Activated CD4-positive, alpha-beta T cell treated with anti-CD3 and anti-CD28 coated beads, Interleukin-2, amount 50 U/mL, for 48 hours (primary cell): ENCODE results near the gene MRPL41.
"Not testable (repeated sequence)": the region's sequence is repeated elsewhere in the genome, so short reads cannot be mapped to it uniquely, and the experiment has no call there.

Experiments
- DNase-seq, 2 experiments: peaks; one replicate each; pipeline ENCODE4 v3.0.0-alpha.2; 2020

MRPL41 gene

GRCh38 chr9:137522746-137523455, 28.8 kb upstream of the MRPL41 start:
- no peak for DNase-seq

DNA sequence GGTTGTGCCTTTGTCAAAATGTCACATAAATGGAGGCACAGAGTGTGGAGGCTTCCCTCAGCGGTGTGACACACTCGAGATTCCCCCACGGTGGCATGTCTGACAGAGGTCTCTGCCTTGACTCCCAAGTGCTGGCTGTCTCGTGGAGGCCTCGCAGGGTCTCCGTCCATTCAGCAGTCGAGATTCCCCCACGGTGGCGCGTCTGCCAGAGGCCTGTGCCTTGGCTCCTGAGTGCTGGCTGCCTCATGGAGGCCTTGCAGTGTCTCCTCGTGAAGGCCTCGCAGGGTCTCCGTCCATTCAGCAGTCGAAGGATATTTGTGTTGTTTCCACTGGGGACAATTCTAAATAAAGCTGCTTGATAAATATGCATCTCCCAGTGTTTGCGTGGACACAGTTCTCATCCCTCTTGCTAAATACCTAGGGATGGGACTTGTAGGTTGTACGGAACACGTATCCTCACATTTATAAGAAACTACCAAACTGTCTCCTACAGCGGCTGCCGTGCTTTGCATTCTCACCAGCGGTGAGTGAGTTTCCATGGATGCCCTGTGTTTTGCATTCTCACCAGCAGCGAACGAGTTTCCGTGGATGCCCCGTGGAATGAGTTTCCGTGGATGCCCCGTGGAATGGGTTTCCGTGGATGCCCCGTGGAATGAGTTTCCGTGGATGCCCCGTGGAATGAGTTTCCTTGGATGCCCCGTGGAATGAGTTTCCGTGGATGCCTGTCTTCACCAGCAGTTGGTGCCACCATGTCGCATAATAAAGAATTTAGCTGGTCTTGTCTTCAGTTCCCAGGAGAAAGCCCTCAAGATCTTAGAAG, 27.3 kb upstream of the MRPL41 start:
- DNase-seq: no peak

- no peak for DNase-seq
These were observed 26.7 kb upstream of the MRPL41 start for GRCh38 chr9:137524981-137525317.

- DNase-seq: no peak
These were observed 21.3 kb upstream of the MRPL41 start for GRCh38 chr9:137530331-137530730.

DNA sequence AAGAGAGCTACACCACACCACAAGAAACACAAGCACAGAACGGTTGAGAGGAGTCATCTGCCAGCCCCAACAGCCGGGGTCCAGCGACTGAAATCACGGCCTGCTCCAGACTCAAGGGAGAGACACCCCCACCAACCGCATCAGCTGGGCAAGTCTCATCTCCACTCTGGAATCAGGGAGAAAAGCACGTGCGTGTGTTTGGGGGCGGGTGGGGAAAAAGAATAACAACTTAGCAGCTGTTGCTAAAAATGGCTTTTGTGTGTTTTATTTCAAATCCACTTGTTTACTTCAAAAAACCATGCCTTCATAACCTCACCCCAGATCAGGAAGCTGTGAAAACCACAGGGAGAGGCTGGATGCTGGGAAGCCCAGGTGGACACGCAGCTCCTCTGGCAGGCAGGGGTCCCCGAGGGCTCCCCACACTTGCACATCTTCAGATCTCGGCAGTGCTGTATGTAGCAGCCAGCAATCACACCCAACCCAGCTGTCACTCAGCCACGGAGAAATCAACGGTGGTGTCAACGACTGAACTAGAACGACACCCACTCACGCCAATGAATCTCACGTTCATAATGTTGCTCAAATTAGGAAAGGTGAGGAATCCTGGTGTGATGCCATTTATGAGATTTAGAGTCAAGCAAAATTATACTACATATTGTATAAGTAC, 20.4 kb upstream of the MRPL41 start:
- no peak for DNase-seq

DNA sequence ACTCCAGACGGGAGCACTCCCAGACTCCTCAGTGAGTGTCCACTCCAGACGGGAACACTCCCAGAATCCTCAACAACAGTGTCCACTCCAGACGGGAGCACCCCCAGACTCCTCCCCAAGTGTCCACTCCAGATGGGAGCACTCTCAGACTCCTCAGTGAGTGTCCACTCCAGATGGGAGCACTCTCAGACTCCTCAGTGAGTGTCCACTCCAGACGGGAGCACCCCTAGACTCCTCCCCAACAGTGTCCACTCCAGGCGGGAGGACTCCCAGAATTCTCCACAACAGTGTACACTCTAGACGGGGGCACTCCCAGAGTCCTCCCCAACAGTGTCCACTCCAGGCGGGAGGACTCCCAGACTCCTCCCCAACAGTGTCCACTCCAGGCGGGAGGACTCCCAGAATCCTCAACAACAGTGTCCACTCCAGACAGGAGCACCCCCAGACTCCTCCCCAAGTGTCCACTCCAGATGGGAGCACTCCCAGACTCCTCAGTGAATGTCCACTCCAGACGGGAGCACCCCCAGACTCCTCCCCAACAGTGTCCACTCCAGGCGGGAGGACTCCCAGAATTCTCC, 18.7 kb upstream of the MRPL41 start:
- DNase-seq: not testable (repeated sequence)

- DNase-seq: peak; percentile 15 to 27
These were observed 17.2 kb upstream of the MRPL41 start for GRCh38 chr9:137534256-137535119.

DNA sequence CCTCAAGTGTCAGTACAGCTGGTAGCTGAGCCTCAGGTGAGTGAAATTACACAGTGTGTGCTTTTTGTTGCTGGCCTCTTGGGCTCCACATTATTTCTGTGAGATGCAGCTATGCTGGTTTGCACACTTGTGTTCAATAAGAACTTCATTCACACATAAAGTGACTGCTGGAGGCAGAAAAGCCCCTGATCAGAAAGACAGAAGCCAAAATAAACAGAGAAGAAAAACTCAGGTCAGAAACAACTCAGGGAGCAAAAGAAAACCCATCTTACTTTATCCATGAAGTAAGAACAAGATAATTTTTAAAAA, 16.6 kb upstream of the MRPL41 start:
- DNase-seq: no peak

DNA sequence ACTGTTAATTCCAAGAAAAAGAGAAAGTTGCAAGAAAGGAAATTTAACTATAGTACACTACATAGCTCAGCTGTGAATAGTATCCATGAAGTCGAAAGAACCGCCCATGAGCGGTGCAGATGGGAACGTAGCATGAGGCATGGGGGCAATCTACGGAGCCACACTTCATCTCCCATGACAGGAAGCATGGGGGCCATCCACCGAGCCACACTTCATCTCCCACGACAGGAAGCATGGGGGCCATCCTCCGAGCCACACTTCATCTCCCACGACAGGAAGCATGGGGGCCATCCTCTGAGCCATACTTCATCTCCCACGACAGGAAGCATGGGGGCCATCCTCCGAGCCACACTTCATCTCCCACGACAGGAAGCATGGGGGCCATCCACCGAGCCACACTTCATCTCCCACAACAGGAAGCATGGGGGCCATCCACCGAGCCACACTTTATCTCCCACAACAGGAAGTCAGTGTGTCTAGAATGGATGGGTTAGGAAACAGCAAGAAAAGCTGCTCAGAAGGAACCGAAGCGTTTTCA, 15.0 kb upstream of the MRPL41 start:
- DNase-seq: peak in 1 of 2 experiments; percentile 17

DNA sequence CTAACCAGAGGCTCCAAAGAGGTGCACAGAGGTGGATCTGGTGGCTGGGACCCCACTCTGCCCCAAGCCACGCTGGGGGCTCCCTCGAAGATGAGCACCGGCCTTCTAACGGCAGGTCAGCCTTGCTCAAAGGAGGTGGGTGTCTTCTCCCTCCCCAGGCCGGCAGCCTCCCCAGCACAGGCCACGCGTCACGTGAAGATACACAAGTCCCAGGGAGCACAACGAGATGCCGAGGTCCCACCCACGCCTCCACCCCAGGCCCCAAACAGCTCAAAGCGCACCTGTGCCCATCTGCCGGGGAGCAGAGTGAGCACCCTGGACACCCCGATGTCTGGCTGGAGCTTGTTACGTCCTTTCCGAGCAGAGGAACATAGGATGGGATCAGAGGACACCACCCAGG, 13.6 kb upstream of the MRPL41 start:
- no peak for DNase-seq

GRCh38 chr9:137540536-137540935, 11.1 kb upstream of the MRPL41 start:
- no peak for DNase-seq

DNA sequence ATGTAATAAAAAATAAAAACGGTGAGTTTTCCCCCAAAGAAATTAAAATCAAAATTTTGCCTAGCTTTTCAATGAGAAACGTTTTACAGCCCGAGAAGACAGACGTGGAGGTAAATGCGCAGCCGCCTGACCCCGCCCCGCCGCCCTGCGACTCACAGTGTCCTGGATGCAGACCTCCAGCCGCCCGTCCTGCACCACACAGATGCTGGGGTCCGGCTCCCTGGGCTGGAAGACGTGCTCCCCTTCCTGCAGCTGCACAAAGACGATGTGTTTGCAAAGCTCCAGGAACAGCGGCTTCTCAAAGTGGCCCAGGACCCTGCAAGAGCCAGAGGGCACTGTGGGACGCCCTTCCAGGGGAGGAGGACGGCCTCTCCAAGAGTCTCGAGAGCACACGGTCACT, 9.2 kb upstream of the MRPL41 start:
- no peak for DNase-seq

GRCh38 chr9:137543237-137543963, 8.3 kb upstream of the MRPL41 start:
- DNase-seq: no peak

DNA sequence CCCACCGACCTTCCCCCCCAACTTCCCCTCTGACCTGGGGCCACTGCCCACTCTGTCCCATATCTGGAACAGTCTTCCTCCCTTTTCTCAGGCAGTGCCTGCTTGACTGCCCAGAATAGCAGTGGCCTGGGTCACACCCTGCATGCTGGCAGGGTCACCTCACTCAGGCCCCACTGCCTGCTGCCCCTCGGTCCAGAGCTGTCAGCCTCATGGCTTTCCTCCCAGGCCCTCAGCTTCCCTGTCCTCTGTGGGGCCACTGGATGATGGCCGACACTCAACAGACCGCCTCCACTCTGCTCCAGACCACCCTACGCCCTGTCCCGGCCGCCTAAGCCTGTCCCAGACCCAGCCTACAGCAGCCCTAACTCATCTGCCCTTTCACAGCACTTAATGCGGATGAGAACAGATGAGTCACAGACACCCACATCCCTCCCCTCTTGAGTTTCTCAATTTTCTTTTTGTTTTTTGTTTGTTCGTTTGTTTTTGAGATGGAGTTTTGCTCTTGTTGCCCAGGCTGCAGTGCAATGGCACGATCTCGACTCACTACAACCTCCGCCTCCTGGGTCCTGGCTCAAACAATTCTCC, 7.4 kb upstream of the MRPL41 start:
- DNase-seq: no peak

- no peak for DNase-seq
These were observed 6.6 kb upstream of the MRPL41 start for GRCh38 chr9:137545123-137545522.

- no peak for DNase-seq
These were observed 3.8 kb upstream of the MRPL41 start for GRCh38 chr9:137547687-137548543.

DNA sequence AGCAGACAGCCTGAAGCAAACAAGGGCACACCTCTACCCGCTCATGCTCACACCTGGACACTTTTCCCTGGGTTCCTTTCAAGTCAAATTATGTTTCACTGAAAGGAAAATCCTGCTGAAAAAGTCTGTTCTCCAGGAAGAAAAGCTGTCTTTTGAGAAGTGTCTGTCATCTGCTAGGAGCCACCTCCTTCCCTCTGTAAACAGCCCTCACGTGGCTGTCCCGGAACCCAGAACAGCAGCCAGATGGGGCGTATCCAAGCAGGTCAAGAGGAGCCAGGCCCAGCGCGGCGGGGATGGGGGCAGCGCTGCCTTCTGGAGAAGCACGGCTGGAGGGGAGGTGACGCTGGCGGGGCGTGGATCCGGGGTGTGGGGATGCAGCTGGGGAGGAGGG, 1.5 kb upstream of the MRPL41 start, which contains the start of gene PNPLA7:
PNPLA7 (minus strand) TSS at position 172 of the 391 bp plus-strand sequence. CDS start 205 bp downstream, outside the sequence.
- peak; percentile 47 to 53 for DNase-seq

DNA sequence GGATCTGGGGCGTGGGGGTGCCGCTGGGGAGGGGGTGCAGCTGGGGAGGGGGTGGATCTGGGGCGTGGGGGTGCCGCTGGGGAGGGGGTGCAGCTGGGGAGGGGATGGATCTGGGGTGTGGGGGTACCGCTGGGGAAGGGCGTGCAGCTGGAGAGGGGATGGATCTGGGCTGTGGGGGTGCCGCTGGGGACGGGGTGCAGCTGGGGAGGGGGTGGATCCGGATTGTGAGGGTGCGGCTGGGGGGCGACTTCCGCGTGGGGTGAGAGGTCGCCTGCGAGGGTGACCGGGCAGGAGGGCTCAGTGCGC, 768 bp upstream of the MRPL41 start:
- not testable (repeated sequence) for DNase-seq

- peak; percentile 26 for DNase-seq
These were observed 516 bp downstream of the MRPL41 start for GRCh38 chr9:137552022-137552768.

GRCh38 chr9:137553654-137554053, 2.0 kb downstream of the MRPL41 start:
- not testable (repeated sequence) for DNase-seq
